Thyroid gland (tissue), 4 donors: ENCODE results near the gene CUL4A. TPM values are rescaled to one million over a fixed set of nuclear protein-coding genes. Genes with fewer than 3 reads are reported as not detected.

Experiments used
- DNase-seq, 2 donors: peaks; one replicate each; pipeline ENCODE4 v3.0.0-alpha.2; 2019
- H3K27ac ChIP-seq, 3 donors: fragments of 200-600 bp; sonication (generic); 1 replicate in 2 of 3; 2 replicates in 1 of 3; pipeline ENCODE4 v1.5.1; 2016 to 2019; ENCODE audit warnings: mild to moderate bottlenecking in 1 of 3, moderate library complexity in 1 of 3
- H3K27me3 ChIP-seq: fragments of 200-600 bp; sonication (generic); one replicate; pipeline ENCODE4 v1.5.1; 2019
- H3K36me3 ChIP-seq, 2 donors: fragments of 200-600 bp; sonication (generic); one replicate each; pipeline ENCODE4 v1.5.1; 2016 to 2019
- H3K4me1 ChIP-seq, 2 donors: fragments of 200-600 bp; sonication (generic); one replicate each; pipeline ENCODE4 v1.5.1; 2017 to 2019
- H3K4me3 ChIP-seq, 3 donors: fragments of 200-600 bp; sonication (generic); replicated peaks in 1 of 3; 1 replicate in 2 of 3; 2 replicates in 1 of 3; pipeline ENCODE4 v1.5.1; 2016; ENCODE audit warnings: mild to moderate bottlenecking in 1 of 3
- H3K9me3 ChIP-seq: fragments of 200-600 bp; sonication (generic); one replicate; pipeline ENCODE4 v1.5.1; 2017
- POLR2A ChIP-seq, 2 donors: fragments of 450-650 bp; IDR thresholded peaks; one replicate each; pipeline ENCODE4 v1.6.1; 2017; ENCODE audit warnings: antibody characterized with exemption in 2 of 2, mild to moderate bottlenecking in 2 of 2, moderate library complexity in 1 of 2
- whole genome bisulfite sequencing, 2 donors: methylation state at CpG; one replicate each; pipeline ENCODE4 v1.1.5; 2017; 5-methylcytosine and 5-hydroxymethylcytosine counted together
- intact Hi-C: fragments of 100-400 bp; cut with DNase I; formaldehyde crosslinking; loops from one replicate; pipeline ENCODE4 v1.15.1; 2023
- total RNA-seq, 4 donors: library from RNA; depleted of rRNA; stranded (reverse); fragments of >200 nt; gene quantifications; one replicate each; pipeline ENCODE4 v1.2.3, GENCODE V29; 2016
- TF ChIP-seq, protein P1 (sequence below), 6 experiments: fragments of 200-600 bp in 3 of 6; fragments of 450-650 bp in 3 of 6; sonication (generic) in 3 of 6; IDR thresholded peaks; one replicate each; pipeline ENCODE4 v1.5.1; 2016 to 2019; ENCODE audit warnings: antibody characterized with exemption in 6 of 6, mild to moderate bottlenecking in 2 of 6, inconsistent platforms in 1 of 6, moderate library complexity in 1 of 6

Gene CUL4A
- total RNA-seq, 4 donors from 2014 or later: 78.9 to 131 (median 122) TPM

DNA sequence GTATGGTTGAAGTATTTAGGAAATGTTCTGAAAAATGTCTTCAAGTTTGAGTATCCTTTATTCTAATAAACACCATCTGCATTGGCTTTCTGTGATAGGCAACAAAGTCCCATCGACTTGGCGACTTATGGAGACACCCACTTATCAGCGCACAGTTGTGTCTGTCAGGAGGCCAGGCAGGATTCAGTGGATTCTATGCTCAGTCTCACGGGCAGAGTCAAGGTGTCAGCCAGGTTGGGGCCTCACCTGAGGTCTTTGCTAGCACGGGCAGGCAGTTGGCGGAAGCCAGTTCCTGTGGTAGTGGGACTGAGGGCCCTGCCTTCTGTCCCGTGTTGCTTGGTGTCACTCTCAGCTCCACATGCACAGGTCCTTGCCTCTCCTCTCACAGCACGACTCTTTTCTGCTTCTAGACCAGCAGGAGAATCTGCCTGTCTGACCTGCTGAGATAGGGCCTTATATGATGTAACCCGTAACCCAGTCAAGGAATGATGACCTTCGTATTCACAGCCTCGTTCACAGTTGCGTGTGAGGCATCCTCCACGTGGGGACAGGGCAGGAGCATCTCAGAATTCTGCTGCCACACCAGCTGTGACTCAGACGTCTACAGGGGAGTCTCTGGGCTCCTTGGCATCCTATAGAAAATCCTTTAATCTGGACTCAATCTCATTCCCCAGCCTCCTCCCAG lies 10.0 kb downstream of the CUL4A start:
- 91 to 93% methylated on average over 14 of the region's 14 CpGs for WGBS, 2 donors
- DNase-seq: no peak
- no peaks in the 10 kb centered on the region for H3K9me3 ChIP-seq
- H3K27me3 ChIP-seq: no peaks in the 10 kb centered on the region
- TF ChIP-seq, protein P1, sequence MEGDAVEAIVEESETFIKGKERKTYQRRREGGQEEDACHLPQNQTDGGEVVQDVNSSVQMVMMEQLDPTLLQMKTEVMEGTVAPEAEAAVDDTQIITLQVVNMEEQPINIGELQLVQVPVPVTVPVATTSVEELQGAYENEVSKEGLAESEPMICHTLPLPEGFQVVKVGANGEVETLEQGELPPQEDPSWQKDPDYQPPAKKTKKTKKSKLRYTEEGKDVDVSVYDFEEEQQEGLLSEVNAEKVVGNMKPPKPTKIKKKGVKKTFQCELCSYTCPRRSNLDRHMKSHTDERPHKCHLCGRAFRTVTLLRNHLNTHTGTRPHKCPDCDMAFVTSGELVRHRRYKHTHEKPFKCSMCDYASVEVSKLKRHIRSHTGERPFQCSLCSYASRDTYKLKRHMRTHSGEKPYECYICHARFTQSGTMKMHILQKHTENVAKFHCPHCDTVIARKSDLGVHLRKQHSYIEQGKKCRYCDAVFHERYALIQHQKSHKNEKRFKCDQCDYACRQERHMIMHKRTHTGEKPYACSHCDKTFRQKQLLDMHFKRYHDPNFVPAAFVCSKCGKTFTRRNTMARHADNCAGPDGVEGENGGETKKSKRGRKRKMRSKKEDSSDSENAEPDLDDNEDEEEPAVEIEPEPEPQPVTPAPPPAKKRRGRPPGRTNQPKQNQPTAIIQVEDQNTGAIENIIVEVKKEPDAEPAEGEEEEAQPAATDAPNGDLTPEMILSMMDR (IDR thresholded peaks at IDR 0.05): no peak
- TF ChIP-seq POLR2A (IDR thresholded peaks at IDR 0.05): no peak
- H3K4me3 ChIP-seq: no peak overlapping the region
- intact Hi-C loops: loop anchor here (10.0 kb wide), 1 partner anchor 85 kb away; no protein-coding TSS in a partner anchor
- no peak overlapping the region for H3K27ac ChIP-seq
- peaks cover 18 to 23% of the 10 kb centered on the region in 2 donors for H3K4me1 ChIP-seq
- peaks cover 6 to 11% of the 10 kb centered on the region in 2 donors for H3K36me3 ChIP-seq

DNA sequence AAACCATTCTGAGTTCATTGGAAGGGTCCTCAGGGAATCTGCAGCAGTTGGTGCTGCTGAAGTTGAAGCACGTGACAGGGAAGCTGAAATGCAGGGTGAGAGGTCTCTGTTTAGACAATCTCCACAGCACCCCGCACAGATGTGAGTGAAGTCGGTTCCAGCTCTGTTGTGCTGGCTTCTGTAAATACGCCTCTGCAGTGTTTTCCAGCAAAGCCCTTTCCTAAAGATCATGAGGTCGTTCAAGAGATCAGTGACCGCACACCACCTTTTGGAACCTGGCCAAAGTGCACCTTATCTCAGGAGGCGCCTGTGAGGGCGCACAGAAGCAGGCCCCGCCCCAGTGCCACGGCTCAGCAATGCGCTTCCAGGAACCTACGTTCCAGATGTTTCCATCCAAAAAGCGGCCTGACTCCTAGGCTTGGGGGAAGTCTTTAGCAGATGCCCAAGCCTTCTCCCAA lies 10.8 kb downstream of the CUL4A start:
- peaks cover 13 to 17% of the 10 kb centered on the region in 2 donors for H3K36me3 ChIP-seq
- WGBS, 2 donors: 76 to 83% methylated on average over 10 to 13 of the region's 13 CpGs
- intact Hi-C loops: no loop called here
- no peak overlapping the region for H3K4me3 ChIP-seq
- peaks cover 17 to 18% of the 10 kb centered on the region in 2 donors for H3K4me1 ChIP-seq
- no peaks in the 10 kb centered on the region for H3K27me3 ChIP-seq
- DNase-seq: no peak
- H3K9me3 ChIP-seq: no peaks in the 10 kb centered on the region
- TF ChIP-seq POLR2A (IDR thresholded peaks at IDR 0.05): no peak
- TF ChIP-seq, protein P1 (IDR thresholded peaks at IDR 0.05): no peak
- no peak overlapping the region for H3K27ac ChIP-seq

DNA sequence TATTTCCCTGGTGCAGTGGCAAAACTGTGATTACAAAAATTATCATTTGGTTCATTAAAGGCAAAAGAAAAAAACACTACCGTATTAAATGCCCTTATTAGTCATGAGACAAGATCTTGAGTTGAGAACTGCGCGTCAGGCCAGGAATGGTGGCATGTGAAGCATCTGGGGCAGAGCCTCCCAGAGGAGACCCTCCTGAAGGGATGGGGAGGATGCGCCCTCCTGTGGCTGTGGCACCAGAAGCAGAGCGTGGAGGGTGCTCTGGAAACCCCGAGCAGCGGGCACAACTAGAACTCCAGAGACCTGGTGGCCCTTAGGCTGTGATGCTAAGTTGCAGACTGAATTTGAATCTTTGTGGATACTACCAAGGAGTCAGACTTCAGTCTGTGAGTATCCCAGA lies 11.5 kb downstream of the CUL4A start:
- WGBS, 2 donors: 91 to 92% methylated on average over 7 of the region's 7 CpGs
- Histone ChIP-seq H3K27me3 (no peaks in the 10 kb centered on the region), H3K4me3 (no peak overlapping the region), H3K27ac (no peak overlapping the region), H3K4me1 (peaks cover 14 to 15% of the 10 kb centered on the region in 2 donors), H3K9me3 (no peaks in the 10 kb centered on the region), H3K36me3 (peaks cover 16 to 24% of the 10 kb centered on the region in 2 donors)
- DNase-seq: no peak
- intact Hi-C loops: no loop called here
- TF ChIP-seq, protein P1 (IDR thresholded peaks at IDR 0.05): no peak
- no peak for TF ChIP-seq POLR2A (IDR thresholded peaks at IDR 0.05)

DNA sequence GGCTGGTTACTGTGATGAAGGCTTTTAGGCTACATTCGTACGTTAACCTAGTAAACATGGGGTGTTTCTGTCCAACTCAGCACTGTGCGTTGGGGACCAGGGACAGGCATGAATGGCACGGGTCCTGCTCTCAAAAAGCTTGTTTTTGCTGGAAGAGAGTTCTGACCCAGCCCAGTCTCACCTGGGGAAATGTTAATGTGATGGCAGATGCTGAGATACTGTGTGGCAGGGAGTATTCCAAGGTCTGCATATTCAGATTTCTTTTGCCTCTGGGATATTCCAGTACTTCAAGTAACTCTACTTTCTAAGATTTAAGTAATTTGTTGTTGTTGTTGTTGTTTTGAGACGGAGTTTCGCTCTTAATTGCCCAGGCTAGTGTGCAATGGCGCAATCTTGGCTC lies 13.7 kb downstream of the CUL4A start:
- 92% methylated on average over 7 of the region's 7 CpGs for WGBS, 2 donors
- Histone ChIP-seq H3K36me3 (peaks cover 26 to 41% of the 10 kb centered on the region in 2 donors), H3K4me1 (no peaks in the 10 kb centered on the region), H3K27me3 (no peaks in the 10 kb centered on the region), H3K27ac (no peak overlapping the region), H3K9me3 (no peaks in the 10 kb centered on the region), H3K4me3 (no peak overlapping the region)
- no peak for TF ChIP-seq POLR2A (IDR thresholded peaks at IDR 0.05)
- TF ChIP-seq, protein P1 (IDR thresholded peaks at IDR 0.05): no peak
- no peak for DNase-seq
- intact Hi-C loops: no loop called here

DNA sequence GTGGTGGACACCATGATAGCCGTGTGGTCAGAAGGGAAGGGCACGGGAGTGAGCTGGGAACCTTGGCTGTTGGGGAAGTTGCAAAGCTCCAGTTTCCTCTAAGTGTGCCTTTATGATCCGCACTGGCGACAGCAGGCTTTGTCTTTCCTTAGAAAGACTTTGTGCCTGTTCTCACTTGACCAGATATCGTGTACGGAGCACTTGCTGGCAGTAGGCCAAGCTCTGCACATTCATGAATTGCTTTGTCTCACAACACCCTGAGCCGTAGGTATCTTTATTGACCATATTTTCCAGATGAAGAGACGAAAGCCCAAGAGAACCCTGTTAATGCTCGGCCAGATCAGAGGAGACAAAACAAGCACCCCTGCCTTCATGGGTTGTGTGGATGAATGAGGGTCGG lies 15.1 kb downstream of the CUL4A start:
- intact Hi-C loops: no loop called here
- no peaks in the 10 kb centered on the region for H3K4me1 ChIP-seq
- H3K9me3 ChIP-seq: no peaks in the 10 kb centered on the region
- no peak for TF ChIP-seq POLR2A (IDR thresholded peaks at IDR 0.05)
- TF ChIP-seq, protein P1 (IDR thresholded peaks at IDR 0.05): no peak
- no peak for DNase-seq
- no peak overlapping the region for H3K4me3 ChIP-seq
- no peaks in the 10 kb centered on the region for H3K27me3 ChIP-seq
- WGBS, 2 donors: 92% methylated on average over 10 of the region's 10 CpGs
- no peak overlapping the region for H3K27ac ChIP-seq
- peaks cover 34 to 46% of the 10 kb centered on the region in 2 donors for H3K36me3 ChIP-seq
